DOHH2 (cell line): ENCODE results near the gene PRX.

Source experiments
- H3F3A ChIP-seq: fragments of 200-600 bp; sonication (generic), shearing (Covaris generic); 2 replicates; pipeline ENCODE4 v1.6.0; 2016; ENCODE audit warnings: antibody characterized with exemption, mild to moderate bottlenecking; ENCODE audit not compliant: control insufficient read depth, insufficient read depth
- H3K27ac ChIP-seq: fragments of 200-600 bp; sonication (generic); 2 replicates; pipeline ENCODE4 v1.5.1; 2014; ENCODE audit warnings: low read depth, mild to moderate bottlenecking, low read length, moderate library complexity
- H3K27me3 ChIP-seq: fragments of 200-600 bp; sonication (generic); 2 replicates; pipeline ENCODE4 v1.6.1; 2014; ENCODE audit warnings: mild to moderate bottlenecking, low read length, mixed read lengths; ENCODE audit not compliant: control insufficient read depth
- H3K36me3 ChIP-seq: fragments of 200-600 bp; sonication (generic); 2 replicates; pipeline ENCODE4 v1.6.1; 2014; ENCODE audit warnings: mild to moderate bottlenecking, low read length, moderate library complexity, mixed read lengths; ENCODE audit not compliant: control insufficient read depth
- H3K4me1 ChIP-seq: fragments of 200-600 bp; sonication (generic); 2 replicates; pipeline ENCODE4 v1.6.1; 2014; ENCODE audit warnings: mild to moderate bottlenecking, low read length, mixed read lengths; ENCODE audit not compliant: control insufficient read depth
- H3K4me2 ChIP-seq: fragments of 200-600 bp; sonication (generic); 2 replicates; pipeline ENCODE4 v1.6.0; 2014; ENCODE audit warnings: mild to moderate bottlenecking, low read length, moderate library complexity
- H3K4me3 ChIP-seq: fragments of 200-600 bp; sonication (generic); 2 replicates; pipeline ENCODE4 v1.5.1; 2014; ENCODE audit warnings: mild to moderate bottlenecking, low read length, mixed read lengths
- H3K79me2 ChIP-seq: fragments of 200-600 bp; sonication (generic); 2 replicates; pipeline ENCODE4 v1.6.1; 2014; ENCODE audit warnings: mild to moderate bottlenecking, low read length, mixed read lengths; ENCODE audit not compliant: control insufficient read depth
- H3K9me2 ChIP-seq: fragments of 200-600 bp; sonication (generic); replicated peaks from 2 replicates; pipeline ENCODE4 v1.6.1; 2014; ENCODE audit warnings: mild to moderate bottlenecking, low read length, mixed read lengths; ENCODE audit not compliant: control insufficient read depth
- H3K9me3 ChIP-seq: fragments of 200-600 bp; sonication (generic); 2 replicates; pipeline ENCODE4 v1.6.1; 2014; ENCODE audit warnings: antibody characterized with exemption, low read length, mixed read lengths; ENCODE audit not compliant: control insufficient read depth, insufficient read depth
- H4K20me1 ChIP-seq: fragments of 200-600 bp; sonication (generic); 2 replicates; pipeline ENCODE4 v1.6.0; 2014; ENCODE audit warnings: low read depth, mild to moderate bottlenecking, antibody characterized with exemption, low read length, moderate library complexity; ENCODE audit not compliant: control insufficient read depth, insufficient read depth
- CTCF ChIP-seq: fragments of 200-600 bp; sonication (generic); IDR thresholded peaks from one replicate; pipeline ENCODE4 v1.5.1; 2014; ENCODE audit warnings: antibody characterized with exemption, mild to moderate bottlenecking, low read depth, low read length; ENCODE audit not compliant: poor library complexity, severe bottlenecking
- EZH2phosphoT487 ChIP-seq: fragments of 200-600 bp; sonication (generic); IDR thresholded peaks from 2 replicates; pipeline ENCODE4 v1.6.1; 2017; ENCODE audit warnings: borderline replicate concordance, mild to moderate bottlenecking, antibody characterized with exemption, low read length, moderate library complexity, mixed read lengths

Gene PRX

GRCh38 chr19:40344422-40344821 lies 68.8 kb downstream of the PRX start:
- H3K9me2 ChIP-seq, result no peaks in the 10 kb centered on the region
- H3K36me3 ChIP-seq, result peaks cover 31% of the 10 kb centered on the region
- H3F3A ChIP-seq, result peaks cover 3% of the 10 kb centered on the region; the same call in 1 of the 2 replicates
- peaks cover 64% of the 10 kb centered on the region for H3K79me2 ChIP-seq
- no peak overlapping the region for H3K4me2 ChIP-seq
- H3K27me3 ChIP-seq, result no peaks in the 10 kb centered on the region
- H3K9me3 ChIP-seq, result no peaks in the 10 kb centered on the region
- H3K4me3 ChIP-seq, result no peak overlapping the region
- TF ChIP-seq CTCF (no peak), EZH2phosphoT487 (no peak)
- peaks cover 3% of the 10 kb centered on the region; the same call in 1 of the 2 replicates for H4K20me1 ChIP-seq
- H3K4me1 ChIP-seq, result peaks cover 11% of the 10 kb centered on the region
- H3K27ac ChIP-seq, result no peak overlapping the region
